GM21528 (cell line): ENCODE data around the gene RBMS1.

Experiments
- ATAC-seq: cut with Tn5 transposase; IDR thresholded peaks from one replicate; pipeline ENCODE4 v1.9.1; 2021; ENCODE audit warnings: mild to moderate bottlenecking, moderate library complexity; ENCODE audit not compliant: unreplicated experiment, low FRiP score

The RBMS1 gene

DNA sequence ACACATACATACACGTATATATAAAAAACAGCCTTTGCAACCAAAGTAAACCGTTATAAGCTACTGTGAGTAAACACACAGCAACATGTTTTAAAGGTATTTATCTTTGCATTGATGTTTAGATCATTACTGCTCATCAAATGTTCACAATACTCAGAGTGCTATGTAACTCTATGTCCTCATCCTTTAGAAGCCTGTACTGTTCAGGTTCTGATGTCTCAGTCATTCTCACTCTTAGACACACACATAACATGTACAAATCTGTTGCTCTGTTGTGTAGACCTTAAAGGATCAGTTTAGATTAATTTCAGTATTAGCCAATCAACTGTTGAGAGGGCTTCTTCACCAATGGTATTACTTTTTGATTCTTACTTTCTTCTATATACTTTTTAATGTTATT lies 153.9 kb downstream of the RBMS1 start:
- no peak for ATAC-seq

DNA sequence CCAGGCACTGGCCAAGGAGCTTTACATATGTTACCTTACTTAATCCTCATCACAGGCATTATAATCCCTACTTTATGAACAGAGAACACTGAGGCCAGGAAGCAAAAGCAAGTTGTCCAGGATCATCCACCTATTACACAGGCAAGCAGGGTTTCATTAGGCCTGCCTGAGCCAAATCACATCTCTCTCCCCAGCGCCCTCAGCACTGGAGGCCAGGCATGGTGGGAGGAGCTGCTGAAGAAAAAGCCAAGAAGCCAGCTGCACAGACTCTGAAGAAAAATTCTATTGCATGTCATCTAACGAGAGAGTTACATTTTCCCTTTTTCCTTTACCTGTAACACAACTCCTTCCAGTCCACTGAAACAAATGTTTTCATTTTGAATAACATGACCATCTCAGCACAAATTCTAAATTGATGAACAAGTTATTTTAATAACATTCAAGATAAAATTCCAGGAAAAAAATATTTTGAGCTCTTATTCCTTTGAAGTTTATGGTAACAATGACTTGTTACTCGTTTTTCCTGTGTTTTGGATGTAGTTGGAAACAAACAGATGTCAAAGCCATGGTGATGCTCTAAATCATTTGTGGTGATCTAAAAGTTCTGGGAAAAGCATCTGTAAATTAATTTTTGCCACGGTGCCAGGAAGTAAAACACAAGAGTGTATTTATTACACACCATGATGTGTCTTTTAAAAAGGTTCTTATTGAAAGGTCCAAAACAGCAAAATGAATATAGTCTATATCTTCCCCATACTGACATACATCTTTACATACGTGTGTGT lies 154.5 kb downstream of the RBMS1 start:
- ATAC-seq = no peak

DNA sequence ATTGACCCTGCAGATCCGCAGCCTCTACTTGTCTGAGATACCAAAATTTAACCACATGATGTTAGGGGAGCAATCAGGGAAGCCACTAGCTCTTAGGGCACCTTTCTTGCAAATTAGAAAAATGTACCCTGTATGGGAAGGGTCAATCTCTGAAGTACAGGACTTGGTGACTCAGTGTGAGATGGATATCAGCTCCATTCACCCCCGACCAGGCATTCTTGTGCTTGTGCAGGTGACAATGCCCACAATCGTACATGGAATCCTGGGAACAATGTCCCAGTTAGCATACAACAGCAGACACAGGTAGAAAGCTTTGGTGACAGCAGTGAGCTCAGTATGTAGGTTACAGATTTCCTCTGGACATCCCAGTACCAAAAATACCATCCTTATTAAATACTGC lies 155.9 kb downstream of the RBMS1 start:
- ATAC-seq = no peak

DNA sequence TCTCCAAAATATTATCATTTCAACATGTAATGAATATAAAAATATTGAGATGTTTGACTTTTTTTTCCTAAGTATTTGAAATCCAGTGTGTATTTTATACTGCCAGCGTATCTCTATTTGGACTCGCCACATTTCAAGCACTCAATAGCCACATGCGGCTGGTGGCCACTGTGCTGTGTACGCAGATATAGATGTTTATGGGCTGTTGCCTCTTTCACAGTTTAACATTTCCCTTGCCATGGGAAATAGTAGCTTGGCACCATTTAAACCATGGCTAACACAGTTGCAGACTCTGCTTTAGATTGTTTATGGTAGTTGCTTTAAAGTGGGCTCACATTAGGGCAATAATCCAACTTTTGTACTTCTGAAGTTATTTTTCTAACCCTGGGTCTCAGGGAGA lies 157.0 kb downstream of the RBMS1 start:
- ATAC-seq = no peak

DNA sequence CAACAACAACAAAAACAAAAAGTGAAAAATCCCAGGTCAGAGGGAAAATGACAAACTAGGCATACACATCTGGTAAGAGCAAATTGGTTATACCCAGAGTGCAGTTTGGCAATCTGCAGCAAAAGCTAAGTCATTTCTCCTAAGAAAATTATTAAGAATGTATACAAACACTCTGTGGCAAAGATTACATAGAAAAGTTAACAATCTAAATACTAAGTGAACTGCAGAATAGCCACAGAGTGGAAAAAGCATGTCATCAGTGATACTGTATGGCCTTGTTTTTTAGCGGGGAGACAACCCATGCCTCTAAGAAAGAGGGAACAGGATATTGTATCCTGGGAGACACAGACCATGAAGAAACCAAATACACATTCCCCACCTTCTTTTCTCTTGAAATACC lies 157.5 kb downstream of the RBMS1 start:
- no peak for ATAC-seq

DNA sequence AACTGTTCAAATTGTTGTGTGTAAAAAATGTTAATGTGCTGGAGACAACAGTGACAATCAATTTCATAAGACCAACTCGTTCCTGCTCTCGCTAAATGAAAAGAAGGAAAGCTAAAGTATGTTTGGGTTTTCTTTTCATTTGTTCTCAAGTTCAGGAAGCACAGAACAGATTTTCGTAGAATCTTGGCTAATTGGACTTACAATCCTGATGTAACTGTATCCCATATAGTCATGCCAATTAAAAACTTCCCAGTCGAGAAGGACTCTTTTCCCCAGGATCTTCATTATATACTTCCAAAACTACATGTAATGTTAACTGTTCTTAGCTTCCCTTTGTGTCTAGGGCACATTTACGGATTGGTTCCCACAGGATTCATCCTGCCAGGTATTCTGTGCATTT lies 158.2 kb downstream of the RBMS1 start:
- ATAC-seq = no peak

DNA sequence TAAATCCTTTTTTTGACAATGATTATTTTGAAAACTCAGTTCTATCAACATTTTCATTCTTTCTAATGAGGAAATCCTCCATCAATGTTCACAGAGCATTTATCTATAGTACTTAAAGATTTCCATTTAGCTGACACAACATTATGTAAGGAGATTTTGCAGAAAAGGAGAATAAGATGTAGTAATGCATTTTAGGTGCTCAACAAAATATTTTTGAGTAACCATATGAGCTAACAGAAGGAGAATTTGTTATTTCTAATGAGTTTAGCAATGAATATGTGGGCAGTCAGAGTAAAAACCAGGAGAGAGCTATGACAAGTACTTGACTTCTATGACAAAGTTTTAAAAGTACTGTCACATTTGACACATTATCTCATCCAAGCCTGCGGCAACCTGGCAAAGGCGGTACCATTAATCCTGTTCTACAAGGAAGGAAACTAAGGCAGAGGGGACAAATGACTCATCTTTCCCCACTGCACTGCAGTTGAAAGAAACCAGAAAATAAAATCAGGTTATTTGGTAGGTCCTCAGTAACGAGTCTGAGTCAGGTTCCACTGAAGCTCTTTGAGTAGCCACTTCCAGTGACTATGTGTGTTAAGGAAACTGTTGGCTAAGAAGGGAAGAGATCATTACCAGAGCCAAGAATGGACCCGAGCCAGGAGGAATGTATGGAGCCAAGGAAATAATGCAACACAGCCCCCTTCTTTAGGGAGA lies 159.4 kb downstream of the RBMS1 start:
- no peak for ATAC-seq

DNA sequence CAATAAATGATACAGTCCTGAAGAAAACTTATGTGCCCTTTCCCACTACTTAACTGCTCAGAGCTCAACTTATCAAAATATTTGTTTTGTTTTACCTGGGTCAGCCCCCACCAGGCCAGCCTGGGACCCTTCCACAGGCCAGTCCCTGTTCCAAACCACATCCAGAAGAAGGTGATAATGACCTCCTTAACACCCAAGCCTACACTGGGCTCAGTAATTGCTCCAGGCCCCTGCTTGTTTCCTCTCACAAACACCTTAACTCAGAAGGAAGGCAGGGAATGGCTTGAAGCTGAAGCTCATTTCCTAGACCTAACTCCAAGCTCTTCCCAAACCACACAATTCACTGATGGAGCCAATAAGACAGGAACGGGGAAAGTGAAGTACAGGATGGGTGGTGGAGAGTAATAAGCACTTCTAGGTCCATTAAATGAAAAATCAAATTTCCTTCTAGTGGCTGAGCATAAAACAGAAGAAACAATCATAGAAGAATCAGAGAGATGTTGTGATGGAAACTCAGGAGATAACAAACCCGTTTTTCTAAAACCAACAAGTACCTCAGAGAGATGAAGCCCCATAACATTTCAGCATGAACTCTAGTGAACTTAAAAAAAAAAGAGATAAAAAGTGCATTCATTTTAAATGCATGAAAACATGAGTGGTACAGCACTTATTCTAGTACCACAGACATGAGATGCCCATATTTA lies 160.1 kb downstream of the RBMS1 start:
- ATAC-seq = no peak

DNA sequence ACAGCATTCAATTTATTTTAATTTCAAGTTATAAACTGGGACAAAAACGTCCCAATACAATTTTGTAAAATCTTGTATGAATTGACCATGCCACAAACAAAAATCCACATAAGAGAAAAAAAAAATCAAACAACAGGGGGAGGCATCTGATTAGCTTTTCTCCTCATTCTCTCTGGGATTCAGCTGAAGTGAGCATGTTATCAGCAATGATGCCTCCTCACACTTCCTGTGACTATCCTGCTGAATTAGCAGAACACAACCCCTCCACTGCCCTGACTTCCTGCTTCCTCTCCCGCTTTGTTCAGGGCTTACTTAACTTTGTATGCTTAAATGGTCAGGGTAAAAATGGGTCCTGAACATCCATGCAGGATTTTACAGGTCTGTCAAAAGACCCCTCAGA lies 161.3 kb downstream of the RBMS1 start:
- ATAC-seq = no peak

DNA sequence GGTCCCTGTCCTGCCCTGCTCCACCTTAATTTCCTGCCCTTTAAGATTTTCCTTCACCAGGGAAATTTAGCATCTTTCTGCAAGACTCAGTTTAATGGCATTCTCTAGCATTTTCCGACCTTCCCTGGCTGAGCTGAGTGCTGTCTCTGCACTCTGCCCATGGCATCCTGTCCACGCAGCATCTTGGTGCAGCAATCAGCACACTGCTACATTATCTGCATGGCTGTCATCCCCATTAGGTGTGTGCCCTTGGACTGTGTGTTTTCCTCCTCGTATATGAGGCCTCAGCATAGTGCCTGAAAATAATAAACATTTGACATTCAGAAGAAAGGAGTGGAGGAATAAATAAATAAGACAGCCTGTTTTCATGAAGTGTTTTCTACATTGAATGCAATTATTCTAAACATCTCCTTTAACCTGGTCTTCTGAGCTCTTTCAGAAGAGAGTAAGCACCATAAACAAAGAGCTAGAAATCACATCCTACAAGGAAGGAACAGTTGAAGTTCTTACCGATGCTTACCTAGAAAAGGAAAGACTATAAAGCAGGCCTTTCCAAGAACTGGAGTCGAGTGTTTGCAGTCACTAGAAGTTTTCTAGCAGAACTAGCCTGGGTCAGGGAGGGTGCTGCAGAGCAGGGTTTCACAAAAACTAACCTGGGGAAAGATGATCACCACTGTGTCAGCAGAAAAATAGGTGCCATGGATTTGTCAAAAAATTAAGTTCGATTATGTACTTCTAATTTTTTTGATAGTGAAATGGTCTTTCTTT lies 162.2 kb downstream of the RBMS1 start:
- ATAC-seq = no peak

DNA sequence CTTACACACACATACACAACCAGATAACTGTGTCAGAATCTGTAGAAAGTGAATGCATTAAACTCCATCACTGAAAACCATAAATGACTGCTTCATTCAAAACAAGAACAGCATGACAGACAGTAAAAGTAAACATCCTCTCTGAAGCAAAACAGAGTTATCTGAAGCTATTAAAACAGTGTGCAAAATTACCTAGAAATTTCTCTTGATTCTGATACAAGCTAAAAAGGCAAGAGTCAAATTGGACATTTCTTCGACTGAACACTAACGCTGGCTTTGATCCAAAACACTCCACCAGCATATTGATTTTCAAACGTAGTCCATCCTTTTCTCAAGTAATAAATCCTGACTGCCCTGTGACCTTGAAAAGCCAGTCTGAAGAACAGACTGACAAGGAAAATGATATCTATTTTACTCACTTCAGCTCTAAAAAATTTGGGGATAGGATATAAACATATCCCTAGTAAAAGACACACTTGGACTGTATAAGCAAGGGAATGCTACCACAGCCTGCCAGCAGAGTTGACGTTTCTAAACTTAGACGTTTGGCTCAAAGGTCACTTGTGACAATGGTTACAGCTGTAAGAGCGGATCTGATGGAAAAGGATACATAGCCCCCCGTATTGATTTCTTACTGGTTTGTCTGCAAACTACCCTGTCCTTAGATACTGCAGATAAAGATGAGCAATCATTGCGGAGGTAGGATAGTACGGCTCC lies 164.6 kb downstream of the RBMS1 start:
- ATAC-seq = no peak

DNA sequence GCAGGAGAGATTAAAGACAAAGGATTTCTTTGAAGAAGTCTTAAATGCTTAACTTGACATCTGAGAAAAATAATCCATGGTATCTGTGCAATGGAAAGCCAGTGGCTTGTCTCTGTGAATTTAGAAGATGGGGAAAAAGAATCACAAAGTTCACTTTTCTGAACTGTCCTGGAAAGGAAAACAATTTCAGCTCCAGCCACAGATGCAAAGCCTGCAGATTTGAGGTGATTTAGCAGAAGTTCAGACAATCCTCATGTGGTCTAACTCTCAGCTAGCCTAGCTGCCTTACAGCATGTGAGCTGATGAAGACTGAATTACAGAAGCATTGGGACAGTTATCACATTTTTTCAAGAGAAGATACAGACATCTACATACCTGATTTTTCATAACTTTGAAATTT lies 166.8 kb downstream of the RBMS1 start:
- ATAC-seq = no peak

DNA sequence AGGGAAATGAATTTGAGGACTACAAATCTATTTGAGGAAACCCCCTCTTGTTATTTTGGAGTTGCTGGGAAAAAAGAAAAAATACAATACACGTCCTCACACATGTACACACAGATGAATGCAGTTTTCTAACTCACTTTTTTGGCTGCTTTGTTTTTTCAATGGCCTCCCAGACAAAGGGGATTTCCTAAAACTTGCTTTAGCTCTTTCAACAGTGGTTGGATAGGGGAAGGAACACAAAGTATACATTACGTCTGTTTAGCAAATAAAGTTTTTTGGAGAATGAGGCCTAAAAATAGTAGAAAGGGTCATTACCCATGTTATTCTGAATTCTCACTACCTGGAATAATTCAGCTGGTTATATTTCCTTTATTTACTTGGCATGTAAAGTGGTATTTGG lies 168.2 kb downstream of the RBMS1 start:
- ATAC-seq = no peak

DNA sequence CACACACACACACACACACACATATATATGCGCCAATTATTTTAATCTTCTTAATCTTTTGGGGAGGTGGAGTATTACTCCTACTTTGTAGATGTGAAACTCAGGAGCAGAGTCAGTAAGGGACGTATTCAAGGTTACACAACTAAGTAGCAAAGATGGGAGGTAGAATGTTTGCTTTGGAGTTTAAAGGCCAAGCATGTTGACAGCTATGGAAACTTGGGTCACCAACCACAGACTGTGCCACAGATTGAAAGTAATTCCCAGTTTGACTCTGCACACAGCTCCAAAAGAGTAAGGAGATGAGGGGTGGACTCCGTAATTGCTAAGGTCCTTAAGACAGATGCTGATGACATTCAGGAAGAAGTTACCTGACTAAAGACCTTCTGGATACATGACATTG lies 168.7 kb downstream of the RBMS1 start:
- ATAC-seq = no peak

DNA sequence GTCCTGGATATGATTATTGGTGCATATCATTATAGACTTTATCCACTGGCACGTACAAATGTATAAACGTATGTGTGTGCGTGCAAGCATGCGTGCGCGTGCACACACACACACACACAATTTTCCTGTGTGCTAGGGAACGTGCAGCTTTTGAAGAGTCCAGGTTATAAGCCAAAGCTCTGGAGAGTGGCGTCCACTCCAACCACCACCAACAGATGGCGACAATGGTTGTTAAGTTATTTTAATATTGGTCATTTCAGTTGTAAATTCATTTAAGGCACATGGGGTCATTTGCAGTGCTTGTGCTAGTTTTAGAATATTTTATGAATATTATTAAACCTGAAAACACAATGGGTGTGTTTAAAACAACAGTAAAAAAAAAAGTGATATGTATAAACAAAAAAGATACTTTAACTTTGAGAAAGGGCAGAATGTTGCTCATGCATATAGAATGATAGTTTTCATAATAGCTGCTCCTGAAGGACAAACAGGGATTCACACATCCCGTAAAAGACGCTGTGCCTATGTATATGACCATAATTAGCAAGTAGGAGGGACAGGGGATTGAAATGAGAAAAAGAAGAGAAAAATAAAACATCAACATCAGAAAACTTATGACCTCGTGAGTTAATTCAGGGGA lies 169.3 kb downstream of the RBMS1 start:
- ATAC-seq = no peak

DNA sequence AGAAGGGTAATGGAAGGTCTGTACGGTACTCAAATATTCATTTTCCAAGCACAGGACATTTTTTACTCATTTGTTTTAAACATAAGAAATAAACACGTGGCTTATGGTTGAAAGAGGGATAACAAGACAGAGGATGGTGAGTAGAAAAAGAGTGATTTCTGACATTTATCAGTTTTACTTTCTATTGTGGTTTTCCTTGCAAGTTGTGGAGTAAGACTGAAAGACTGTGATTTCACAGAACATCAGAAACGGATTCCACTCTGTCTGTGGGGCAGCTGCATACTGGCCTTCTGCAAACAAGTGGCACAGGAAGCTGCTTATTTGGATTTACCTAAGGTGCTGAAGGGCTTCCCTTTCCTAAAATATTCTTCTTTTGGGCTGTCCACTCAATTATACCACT lies 171.3 kb downstream of the RBMS1 start:
- peak; percentile 57 for ATAC-seq

DNA sequence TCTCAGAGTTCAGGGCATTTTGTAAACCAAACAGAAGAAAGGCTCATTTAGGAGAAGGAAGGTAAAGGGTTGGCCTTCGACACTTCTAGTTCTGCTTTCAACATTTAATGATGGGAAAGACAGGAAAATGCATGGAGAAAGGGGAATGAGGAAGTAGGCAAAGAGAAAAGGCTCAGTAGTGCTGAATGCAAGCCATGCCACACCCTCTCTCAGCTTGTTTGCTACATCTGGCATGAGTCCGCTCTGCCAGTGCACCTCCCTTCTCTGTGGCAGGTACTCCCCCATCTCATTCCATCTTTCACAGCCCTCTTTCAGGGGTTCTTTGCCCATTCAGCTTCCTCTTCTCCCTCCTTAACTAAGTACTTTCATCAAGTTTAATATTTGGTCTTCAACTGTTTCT lies 172.6 kb downstream of the RBMS1 start:
- no peak for ATAC-seq

DNA sequence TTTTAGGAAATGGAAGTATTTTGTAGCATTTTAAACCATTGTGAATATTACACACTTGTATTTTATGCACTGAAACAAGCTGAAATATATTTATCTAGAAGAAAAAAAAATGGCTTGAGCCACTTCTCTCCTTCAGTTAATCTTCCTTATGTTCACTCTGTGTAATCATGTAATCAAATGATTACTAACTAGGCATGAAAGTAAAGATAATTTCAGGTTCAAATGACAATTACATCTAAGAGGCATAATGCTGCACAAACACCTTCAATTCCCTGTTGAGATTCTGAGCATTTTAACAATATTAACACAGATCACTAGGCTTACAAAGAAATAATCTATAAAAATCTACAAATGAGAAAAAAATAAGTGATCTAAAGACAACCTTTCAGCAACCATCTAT lies 173.9 kb downstream of the RBMS1 start:
- no peak for ATAC-seq

DNA sequence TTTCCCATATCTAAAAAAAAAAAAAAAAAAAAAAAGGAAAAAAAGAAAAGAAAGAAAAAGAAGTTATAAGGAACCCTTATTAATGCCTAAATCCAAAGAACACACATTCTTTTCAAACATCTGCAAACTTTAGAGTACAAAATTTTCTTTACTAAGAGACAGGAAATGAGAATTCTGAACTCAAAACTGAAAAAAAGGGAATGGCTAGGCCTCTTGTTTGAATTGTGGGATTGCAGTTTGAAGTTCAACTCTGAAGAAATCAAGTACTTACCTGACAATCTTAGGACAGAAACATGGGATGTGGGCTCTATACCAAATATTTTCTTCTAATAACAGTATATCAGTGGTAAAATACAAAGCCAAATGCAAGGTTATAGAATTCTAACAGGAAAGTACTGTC lies 175.4 kb downstream of the RBMS1 start:
- no peak for ATAC-seq
